ENCODE data around the gene PPFIBP2.

PPFIBP2 gene

DNA sequence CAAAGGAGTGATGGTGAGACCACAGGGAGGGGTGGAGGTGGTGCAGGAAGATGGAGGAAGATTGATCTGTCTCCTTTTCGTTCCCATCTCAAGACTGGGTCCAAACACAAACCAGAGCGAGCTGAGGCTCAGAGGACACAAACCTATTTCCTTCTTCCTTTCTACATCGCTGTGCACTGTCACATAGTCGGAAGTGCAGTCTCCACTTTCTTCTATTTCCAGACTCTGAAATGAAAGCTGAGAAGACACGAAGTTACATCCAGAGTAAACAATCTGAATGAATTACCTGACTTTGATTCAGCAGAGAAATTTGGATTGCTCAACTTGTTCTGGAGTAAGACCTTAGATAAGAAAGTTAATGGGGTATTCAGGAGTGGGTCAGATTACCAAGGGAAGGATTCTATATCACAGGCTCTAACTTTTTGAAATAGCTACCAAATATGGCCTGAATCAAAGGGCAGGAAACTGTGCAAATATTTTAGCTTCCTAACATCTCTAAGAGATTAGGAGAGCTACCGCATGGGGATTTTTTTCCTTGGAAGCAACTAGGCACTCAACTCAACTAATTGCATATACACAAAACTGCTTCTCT lies 178.1 kb downstream of the PPFIBP2 start:
- Histone ChIP-seq H3K27me3 (ENCODE audit: control insufficient read depth in 1 of 2, insufficient read depth in 2 of 2, low read length in 2 of 2) (peaks cover 10 to 14% of the 10 kb centered on the region in 2 donors), H3K4me3 (ENCODE audit: low read depth in 1 of 2, low read length in 2 of 2) (no peak overlapping the region), H3K9me3 (ENCODE audit: control insufficient read depth in 1 of 2, low read length in 2 of 2) (no peaks in the 10 kb centered on the region), H3K4me1 (ENCODE audit: control insufficient read depth in 1 of 2, insufficient read depth in 2 of 2, low read length in 2 of 2) (no peaks in the 10 kb centered on the region), H3K27ac (ENCODE audit: low read depth, low read length) (no peak overlapping the region), H3K9ac (ENCODE audit: low read depth in 1 of 2, low read length in 2 of 2) (no peak overlapping the region), H3K36me3 (ENCODE audit: control insufficient read depth in 1 of 2, insufficient read depth in 2 of 2, low read length in 2 of 2) (no peaks in the 10 kb centered on the region)

DNA sequence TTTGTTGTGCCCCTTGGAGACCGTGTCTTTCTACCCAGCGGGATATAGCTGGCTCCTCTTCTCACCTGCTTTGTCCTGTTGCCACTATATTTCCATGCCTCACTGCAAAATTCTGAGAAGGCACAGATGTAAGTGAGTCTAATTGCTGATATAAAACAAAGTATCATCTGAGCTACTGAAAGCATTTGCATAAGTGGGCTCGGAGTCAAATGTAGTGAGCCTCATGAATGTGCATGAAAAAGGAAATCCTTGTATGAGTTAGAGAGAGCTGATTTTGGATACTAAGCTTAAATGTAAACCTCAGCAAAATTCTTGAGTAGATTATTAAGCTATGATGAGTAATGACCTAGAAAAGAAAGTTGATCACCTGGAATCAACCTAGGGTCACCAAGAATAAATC lies 178.6 kb downstream of the PPFIBP2 start:
- Histone ChIP-seq H3K4me1 (ENCODE audit: control insufficient read depth in 1 of 2, insufficient read depth in 2 of 2, low read length in 2 of 2) (no peaks in the 10 kb centered on the region), H3K27me3 (ENCODE audit: control insufficient read depth in 1 of 2, insufficient read depth in 2 of 2, low read length in 2 of 2) (peaks cover 10 to 14% of the 10 kb centered on the region in 2 donors), H3K36me3 (ENCODE audit: control insufficient read depth in 1 of 2, insufficient read depth in 2 of 2, low read length in 2 of 2) (no peaks in the 10 kb centered on the region), H3K27ac (ENCODE audit: low read depth, low read length) (no peak overlapping the region), H3K9me3 (ENCODE audit: control insufficient read depth in 1 of 2, low read length in 2 of 2) (no peaks in the 10 kb centered on the region), H3K9ac (ENCODE audit: low read depth in 1 of 2, low read length in 2 of 2) (no peak overlapping the region), H3K4me3 (ENCODE audit: low read depth in 1 of 2, low read length in 2 of 2) (no peak overlapping the region)

DNA sequence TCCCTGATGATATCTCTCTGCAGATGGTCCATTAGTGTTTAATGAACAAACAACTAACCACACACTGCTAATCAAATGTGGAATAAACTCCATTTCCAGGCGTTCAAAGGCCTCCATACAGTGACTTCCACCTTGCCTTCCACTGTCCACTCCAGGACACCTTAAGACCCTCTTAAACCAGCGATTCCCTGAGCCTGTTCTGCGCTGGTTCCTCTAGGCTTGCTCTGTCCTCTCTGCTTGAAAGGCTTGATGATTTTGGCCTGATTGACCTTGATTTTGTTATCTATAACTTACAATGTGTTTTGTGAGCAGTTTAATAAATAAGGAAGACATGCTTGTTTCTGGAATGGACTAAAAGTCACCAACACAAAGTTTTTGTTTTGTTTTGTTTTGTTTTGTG lies 180.4 kb downstream of the PPFIBP2 start:
- H3K9me3 ChIP-seq (ENCODE audit: control insufficient read depth in 1 of 2, low read length in 2 of 2) = no peaks in the 10 kb centered on the region
- H3K9ac ChIP-seq (ENCODE audit: low read depth in 1 of 2, low read length in 2 of 2) = no peak overlapping the region
- no peak overlapping the region for H3K27ac ChIP-seq (ENCODE audit: low read depth, low read length)
- H3K4me3 ChIP-seq (ENCODE audit: low read depth in 1 of 2, low read length in 2 of 2) = no peak overlapping the region
- peaks cover 12 to 14% of the 10 kb centered on the region in 2 donors for H3K27me3 ChIP-seq (ENCODE audit: control insufficient read depth in 1 of 2, insufficient read depth in 2 of 2, low read length in 2 of 2)
- H3K4me1 ChIP-seq (ENCODE audit: control insufficient read depth in 1 of 2, insufficient read depth in 2 of 2, low read length in 2 of 2) = no peaks in the 10 kb centered on the region
- H3K36me3 ChIP-seq (ENCODE audit: control insufficient read depth in 1 of 2, insufficient read depth in 2 of 2, low read length in 2 of 2) = no peaks in the 10 kb centered on the region

DNA sequence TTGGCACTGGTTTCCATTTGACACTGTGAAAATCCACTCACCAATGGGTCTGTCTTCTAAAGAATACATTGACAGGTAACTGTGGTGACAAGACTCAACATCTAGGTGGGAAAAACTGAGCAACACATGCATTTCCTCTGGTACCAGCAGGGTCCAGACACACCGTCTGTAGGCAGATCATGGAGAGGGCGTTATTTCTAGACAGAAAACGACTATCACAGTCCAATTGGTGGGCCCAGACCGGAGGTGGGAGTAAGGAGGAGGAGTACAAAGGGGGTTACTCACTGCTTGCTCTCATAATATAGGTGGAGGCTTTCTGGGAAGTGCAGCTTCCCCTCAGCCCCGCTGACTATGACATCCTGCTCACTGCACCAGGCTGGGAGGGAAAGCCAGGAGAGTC lies 182.6 kb downstream of the PPFIBP2 start:
- H3K27me3 ChIP-seq (ENCODE audit: control insufficient read depth in 1 of 2, insufficient read depth in 2 of 2, low read length in 2 of 2) = peaks cover 12 to 14% of the 10 kb centered on the region in 2 donors
- no peak overlapping the region for H3K4me3 ChIP-seq (ENCODE audit: low read depth in 1 of 2, low read length in 2 of 2)
- H3K9ac ChIP-seq (ENCODE audit: low read depth in 1 of 2, low read length in 2 of 2) = no peak overlapping the region
- H3K36me3 ChIP-seq (ENCODE audit: control insufficient read depth in 1 of 2, insufficient read depth in 2 of 2, low read length in 2 of 2) = no peaks in the 10 kb centered on the region
- no peaks in the 10 kb centered on the region for H3K4me1 ChIP-seq (ENCODE audit: control insufficient read depth in 1 of 2, insufficient read depth in 2 of 2, low read length in 2 of 2)
- H3K9me3 ChIP-seq (ENCODE audit: control insufficient read depth in 1 of 2, low read length in 2 of 2) = no peaks in the 10 kb centered on the region
- no peak overlapping the region for H3K27ac ChIP-seq (ENCODE audit: low read depth, low read length)

All from duodenal mucosa (tissue), 2 donors.